Activated gamma-delta T cell (primary cell): Measurements from ENCODE around the gene GPAT2.
"Not testable (repeated sequence)": the region's sequence is repeated elsewhere in the genome, so short reads cannot be mapped to it uniquely, and the experiment has no call there.

ENCODE experiments used
- DNase-seq: peaks from one replicate; lab custom pipeline; 2025; lab: John Stamatoyannopoulos, UW

Gene GPAT2

GRCh38 chr2:96065381-96065930, 30.7 kb upstream of the GPAT2 start:
- no peak for DNase-seq

GRCh38 chr2:96064760-96065159, 30.0 kb upstream of the GPAT2 start:
- DNase-seq: not testable (repeated sequence)

- not testable (repeated sequence) for DNase-seq
Observed at GRCh38 chr2:96064047-96064675, 29.4 kb upstream of the GPAT2 start.

DNA sequence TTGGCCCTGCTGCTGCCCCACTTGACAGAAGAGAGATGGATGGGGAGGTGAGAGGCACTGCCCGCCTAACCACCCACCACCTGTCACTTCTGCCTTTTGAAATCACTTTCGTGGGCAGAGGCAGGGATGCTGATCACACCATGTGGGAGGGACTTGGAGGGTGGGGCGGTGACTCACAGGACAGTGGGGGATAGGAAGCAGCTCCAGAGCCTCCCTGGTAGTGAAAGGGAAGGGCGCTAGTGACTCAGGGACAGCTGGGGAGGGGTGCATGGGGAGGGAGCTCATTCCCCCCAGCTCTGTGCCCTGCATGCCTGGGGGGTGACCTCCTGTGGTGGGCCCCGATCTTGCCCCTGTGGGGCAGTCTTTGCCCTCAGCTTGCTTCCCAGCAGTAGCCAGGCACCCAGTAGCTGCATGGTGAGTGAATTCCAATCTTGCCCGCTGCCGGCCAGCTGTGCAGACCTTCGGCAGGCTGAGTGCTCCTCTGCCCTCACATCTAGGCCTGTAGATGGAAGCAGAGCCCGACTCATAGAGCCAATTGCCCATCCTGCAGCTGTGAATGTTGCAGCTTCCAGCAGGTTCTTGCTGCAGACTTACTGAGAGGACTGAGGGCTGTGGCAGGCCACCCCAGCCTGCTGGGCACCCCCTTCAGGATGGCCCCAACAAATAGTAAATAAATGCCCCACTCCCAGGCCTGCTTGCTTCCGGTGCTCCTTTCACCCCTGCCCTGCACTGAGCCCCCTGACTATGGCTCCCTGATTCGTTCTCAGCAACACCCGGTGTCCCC, 28.6 kb upstream of the GPAT2 start:
- DNase-seq: not testable (repeated sequence)

DNA sequence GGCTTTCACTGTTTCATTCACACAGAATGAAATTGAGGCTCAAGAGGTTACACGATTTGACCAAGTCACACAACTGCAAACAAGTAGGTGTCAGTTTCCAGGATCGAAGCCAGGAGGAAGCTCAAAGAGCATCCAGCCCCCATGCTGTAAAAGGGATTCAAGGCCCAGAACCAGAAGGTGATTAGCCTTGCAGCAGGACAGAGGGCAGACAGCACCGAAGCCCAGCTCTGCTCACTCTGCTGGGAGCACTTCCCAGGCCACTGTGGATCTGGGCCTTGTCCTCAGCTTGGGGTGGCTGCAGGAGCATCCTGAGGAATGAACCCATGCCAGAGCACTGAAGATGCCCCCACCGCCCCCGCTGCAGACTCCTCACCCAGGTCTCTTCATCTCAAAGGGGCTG, 27.8 kb upstream of the GPAT2 start:
- DNase-seq: not testable (repeated sequence)

DNA sequence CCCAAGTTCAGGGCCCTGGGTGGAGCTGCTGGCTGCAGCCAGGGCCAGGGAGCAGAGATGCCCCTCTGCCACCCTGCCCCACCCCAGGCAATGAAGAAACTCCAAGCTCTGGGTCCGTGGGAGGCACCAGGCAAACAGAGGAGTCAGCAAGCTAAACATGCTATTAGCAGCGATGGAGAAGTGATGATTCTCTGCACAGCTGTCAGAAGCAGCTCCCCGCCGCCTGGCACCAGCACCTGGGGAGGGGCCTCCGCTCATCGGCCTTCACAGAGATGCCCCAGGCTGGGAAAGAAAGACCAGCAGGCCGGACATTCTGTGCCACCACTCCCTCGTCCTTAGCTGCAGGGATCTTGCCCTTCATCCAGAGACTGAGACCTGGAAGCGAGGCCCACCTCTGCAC, 27.2 kb upstream of the GPAT2 start:
- not testable (repeated sequence) for DNase-seq

DNA sequence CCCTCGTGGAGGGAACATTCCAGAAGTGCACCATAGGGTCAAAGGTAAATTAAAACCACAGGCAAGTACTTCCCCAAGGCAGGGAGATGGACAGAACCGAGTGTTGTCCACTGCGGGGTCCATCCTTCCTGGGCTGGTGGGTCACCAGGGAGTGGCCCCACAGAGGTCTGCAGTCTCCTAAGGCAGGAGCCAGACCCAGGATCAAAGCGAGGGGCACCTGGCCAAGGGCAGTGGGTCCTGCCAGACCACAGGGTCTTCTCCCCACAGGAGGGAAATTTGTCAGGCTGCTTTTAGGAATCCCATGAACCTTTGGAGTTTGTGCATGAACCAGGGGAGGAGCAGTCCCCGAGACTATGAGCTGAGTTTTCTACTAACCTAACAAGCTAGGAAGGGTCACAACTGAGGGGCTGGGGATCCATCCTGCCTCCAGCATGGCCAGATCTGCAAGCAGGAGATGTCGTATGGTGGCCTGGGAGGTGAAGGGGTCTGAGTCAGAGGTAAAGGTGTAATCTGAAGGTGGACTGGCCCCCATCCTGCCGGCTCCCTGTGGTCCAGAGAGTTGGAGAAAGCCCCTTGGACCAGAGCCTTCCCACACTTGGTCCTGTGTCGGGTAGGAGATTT, 26.6 kb upstream of the GPAT2 start:
- DNase-seq: not testable (repeated sequence)

DNA sequence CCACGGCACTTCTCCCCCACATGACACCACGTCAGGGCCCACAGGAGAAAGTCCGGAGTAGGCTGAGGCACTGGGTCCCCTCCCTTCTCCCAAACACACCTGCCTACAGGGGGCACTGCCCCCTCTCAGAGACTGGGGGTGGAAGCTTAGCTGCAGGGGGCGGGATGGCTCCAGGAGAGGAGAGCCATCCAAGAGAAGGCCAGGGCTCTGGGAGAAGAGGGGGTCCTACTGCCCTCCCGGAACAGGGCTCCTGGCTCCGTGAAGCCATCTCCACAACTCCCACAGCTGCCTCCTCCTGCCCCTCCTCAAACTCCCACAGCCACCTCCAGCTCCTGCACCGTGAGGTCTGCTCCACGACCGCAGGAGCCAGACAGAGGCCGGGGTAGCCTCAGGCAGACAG, 25.6 kb upstream of the GPAT2 start:
- DNase-seq: not testable (repeated sequence)

DNA sequence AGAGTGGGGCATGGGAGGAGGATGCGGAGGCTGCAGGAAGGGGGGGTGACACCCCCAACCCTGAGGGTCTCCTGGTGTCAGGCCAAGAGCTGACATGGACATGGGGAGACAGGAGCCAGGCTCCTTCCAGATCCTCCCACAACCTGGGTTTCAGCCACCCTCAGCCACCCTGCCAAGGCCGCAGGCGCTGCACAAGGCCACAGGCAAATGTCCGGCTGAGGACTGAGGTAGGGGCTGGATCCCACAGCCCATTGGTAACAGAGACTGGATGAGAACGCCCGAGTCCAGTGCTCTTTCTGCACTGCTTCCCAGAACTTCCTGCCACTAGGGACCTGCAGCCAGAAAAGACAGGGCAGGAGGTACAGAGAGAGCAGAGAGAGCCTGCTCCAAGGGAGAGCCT, 24.7 kb upstream of the GPAT2 start:
- DNase-seq: not testable (repeated sequence)

DNA sequence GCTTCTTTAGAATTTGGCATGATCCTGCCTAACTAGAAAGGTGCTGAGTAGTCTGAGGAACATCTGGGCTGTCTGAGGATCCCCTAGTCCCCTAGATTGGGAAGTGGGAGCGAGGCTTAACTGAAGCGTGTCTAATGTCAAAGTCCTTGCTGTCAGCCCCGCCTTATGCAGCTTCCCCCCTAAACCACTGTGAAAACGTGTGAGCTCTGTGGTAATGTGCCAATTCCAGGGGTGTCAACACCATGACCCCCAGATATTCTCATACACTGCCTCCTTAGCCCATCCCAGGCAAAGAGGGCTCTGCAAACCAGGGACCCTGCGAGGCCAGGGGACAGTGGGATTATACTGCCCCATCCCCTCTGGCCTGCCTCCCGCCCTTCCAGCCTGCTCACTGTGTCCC, 21.1 kb upstream of the GPAT2 start:
- not testable (repeated sequence) for DNase-seq

DNA sequence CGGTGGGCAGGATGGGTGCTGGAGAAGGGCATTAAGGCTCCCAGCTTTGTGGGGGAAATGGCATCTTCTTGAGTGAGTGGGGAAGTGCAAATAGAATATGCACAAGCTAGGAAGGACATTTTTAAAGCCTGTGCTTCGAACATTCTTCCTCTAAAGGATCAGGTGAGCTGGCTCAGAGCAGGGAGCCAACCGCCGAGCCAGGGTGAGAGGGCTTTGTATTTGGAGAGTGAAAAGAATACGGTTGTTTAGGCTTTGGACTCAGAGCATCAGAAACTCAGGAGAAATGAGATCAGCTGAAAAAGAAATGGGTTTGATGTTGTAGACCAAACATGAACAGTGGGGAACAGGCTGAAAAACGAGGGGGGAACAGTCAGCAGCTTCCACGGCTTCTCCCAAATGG, 19.8 kb upstream of the GPAT2 start:
- DNase-seq: not testable (repeated sequence)

- not testable (repeated sequence) for DNase-seq
Observed at GRCh38 chr2:96053385-96053784, 18.7 kb upstream of the GPAT2 start.

GRCh38 chr2:96052632-96053031, 17.9 kb upstream of the GPAT2 start:
- not testable (repeated sequence) for DNase-seq

- not testable (repeated sequence) for DNase-seq
Observed at GRCh38 chr2:96049917-96050262, 15.2 kb upstream of the GPAT2 start.

DNA sequence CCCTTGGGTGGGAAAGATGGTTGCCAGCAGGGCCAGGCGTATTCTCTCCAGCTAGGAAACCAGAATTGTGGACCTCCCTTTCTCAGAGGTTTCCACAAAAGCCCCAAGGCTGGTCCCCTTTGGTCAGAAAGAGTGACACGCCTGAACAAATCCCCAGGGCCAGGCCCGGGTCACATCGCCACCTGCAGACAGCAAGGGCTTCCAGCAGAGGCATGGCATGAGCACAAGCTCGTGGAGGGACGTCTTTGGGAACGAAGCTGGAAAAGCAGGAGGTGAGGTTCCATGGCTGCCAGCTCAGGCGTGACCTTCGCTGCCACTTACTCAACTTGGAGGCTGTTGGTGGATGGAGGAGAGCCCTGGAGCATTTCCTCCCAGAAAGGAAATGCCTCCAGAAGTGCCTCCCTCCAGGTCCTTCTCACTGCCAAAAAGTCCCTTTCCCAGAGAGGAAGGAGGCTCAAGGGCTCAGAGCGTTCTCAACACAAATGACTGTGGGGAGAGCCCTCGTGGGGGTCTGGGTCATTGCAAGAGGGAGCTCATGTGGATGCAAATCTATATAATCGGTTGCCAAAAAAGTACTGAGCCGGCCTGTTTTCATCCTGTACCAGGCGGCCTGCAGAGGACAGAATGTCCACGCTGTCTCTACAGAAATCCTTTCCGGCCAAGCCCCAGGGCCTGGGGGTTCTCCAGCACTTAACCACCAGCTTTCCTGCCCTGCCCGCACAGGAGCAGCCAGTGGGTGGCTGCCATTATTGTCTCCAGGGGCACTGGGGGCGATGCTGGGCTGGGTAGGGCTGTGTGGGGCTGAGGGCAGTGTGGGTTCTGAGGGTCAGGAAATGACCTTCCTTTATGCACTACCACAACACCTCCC, 14.6 kb upstream of the GPAT2 start:
- not testable (repeated sequence) for DNase-seq

DNA sequence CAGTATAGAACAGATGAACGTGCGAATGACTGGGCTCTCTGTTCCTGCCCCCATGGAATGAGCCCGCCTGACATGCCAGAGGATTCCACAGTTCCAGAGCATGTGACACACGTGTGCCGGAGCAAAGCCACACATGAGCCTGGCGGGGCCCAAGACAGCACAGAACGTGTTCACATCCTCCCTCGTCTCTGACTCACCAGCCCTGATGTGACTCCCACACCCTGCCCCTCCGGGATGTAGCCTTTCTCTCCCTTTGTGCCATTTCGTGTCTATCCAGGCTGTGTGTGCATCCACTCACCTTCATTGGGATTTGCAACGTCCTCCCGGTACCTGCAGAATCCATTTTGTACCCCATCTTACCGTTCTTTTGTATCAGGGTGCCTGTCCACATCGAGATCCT, 838 bp upstream of the GPAT2 start:
- DNase-seq: not testable (repeated sequence)

DNA sequence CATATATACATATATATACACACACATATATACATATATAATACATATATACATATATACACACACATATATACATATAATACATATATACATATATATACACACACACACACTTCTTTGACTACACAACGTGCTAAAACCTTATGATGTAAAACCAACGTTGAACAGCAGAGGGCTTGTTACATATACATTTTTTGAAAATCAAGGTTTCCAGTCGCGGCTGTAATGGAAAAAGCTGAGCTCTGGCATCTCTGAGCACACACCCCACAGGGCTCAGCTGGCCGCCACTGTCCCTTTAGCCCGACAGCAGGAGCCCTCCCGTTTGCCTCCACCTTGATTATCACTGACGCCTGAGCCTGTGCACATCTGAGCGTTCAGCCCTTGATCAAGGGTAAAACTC, 719 bp downstream of the GPAT2 start:
- DNase-seq: not testable (repeated sequence)

DNA sequence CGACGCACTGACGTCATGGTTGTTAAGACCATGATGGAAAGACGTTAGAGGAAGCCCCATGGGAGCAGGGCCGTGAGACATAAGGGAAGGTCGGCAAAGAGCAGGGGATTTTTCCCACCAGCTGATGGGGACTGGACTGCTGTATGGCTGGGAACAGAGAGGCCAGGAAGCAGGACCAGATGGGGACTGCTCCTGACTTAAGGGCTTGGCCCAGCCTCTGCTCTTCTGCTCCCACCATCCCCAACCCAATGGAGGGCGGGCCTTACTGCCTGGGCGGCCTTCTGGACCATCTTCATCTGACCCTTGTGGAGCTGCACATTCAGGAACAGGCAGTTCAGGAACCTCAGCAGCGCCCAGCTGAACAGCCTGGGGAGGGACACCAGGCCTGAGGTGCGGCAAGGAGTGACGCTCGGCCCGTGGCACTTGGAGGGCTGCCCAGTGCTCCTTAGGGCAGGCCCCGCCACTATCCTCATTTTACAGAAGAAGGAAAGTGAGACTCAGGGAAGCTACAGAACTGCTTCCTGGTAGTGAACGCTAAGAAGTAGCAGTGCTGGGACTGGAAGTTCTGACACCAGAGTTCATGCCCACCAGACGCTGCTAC, 6.9 kb downstream of the GPAT2 start:
- DNase-seq: not testable (repeated sequence)

GRCh38 chr2:96025755-96026154, 9.0 kb downstream of the GPAT2 start:
- not testable (repeated sequence) for DNase-seq

DNA sequence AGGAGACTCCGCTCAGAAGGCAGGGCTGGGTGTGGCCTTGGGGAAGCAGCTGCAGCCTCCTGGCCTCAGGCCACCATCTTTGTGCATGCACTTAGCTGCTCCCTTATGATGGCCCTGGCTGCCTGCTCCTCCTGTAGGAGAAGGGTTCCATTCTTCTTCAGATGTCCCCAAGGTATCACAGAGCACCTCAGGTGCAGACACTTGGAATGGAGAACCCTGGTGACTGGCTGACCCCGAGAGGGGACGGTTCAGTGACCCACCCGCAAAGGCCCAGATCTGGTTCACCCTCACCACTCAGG, 9.6 kb downstream of the GPAT2 start:
- no peak for DNase-seq

DNA sequence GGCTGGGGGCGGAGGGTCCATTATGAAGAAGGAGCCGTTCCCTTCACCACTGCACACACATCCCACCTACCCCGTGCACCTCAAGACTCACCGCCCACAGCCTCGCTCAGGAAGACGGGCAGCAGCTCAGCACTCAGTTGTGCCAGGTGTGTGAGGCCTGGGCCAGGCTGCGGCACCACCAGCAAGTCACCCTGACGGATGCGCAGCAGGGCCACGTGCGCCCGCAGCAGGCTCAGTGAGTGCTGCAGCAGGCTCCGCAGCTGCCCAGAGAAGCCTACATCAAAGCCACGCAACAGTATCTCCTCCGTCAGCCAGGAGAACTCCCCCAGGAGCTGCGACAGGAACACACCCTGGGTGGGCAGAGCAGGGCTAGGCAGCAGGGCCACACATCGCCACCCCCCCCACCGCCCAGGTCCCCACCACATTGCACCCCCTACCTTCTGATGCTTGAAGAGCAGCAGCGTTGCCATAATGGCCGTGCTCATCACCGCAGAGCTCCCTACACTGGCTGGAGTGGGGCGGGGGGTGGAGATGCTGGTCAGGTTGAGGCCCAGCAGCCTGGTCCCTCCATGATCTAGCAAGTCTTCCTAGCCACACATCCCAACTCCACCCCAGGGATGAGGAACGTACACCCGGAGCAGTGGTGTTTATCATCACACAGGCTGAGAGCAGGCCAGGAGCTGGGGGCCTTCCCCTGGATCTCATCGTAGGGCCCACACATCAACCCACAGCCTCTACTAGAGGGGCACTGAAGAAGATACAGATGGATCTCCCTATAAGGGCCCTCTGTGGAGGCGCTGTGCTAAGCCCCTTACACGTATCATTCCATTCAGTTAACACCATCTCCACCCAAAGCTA, 10.2 kb downstream of the GPAT2 start:
- no peak for DNase-seq
